Measurements from ENCODE around the gene ERICH2.

Gene ERICH2

DNA sequence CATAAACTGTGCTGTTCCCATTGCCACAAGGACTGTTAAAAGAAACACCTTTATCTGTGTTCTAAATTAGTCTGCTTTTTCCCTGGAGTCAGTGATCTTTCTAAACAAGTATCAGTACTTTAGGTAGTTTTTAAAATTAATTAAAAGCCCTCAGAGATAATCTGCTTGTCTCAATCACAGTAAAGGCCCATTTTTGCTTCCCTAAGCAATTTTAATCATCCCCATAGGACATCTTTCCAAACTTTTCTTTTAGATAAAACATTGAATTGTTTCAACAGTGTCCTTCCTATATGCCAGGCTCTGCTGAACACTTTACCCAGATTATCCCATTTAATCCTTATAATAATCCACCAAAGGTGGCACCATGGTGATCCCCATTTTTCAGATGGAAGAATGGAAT is 3.9 kb downstream of the ERICH2 start:
- Histone ChIP-seq H3K36me3 (ENCODE audit: control insufficient read depth, insufficient read depth, low read length) (no peaks in the 10 kb centered on the region), H2AK5ac (ENCODE audit: low read length) (no peak overlapping the region), H4K5ac (ENCODE audit: low read length) (no peak overlapping the region), H4K8ac (ENCODE audit: low read depth, low read length) (no peak overlapping the region), H2BK15ac (replicated peaks; ENCODE audit: low read depth) (no peak overlapping the region), H2BK5ac (ENCODE audit: low read length) (no peak overlapping the region), H3K79me2 (ENCODE audit: control insufficient read depth, insufficient read depth, low read length) (peaks cover 1% of the 10 kb centered on the region), H3K4me2 (ENCODE audit: low read length) (no peak overlapping the region), H3K18ac (ENCODE audit: low read length) (no peak overlapping the region), H3K79me1 (ENCODE audit: low read length) (no peaks in the 10 kb centered on the region), H2BK120ac (ENCODE audit: low read depth, low read length) (no peak overlapping the region), H3K27me3 (ENCODE audit: insufficient read depth, low read length, poor library complexity) (no peaks in the 10 kb centered on the region), H3K4me3 (ENCODE audit: low read length) (no peak overlapping the region), H3K4me1 (ENCODE audit: control insufficient read depth, low read depth, low read length) (peaks cover 2% of the 10 kb centered on the region), H3K27ac (ENCODE audit: low read depth, low read length) (no peak overlapping the region), H3K4ac (ENCODE audit: low read depth, low read length) (no peak overlapping the region), H3K56ac (ENCODE audit: low read length) (no peak overlapping the region), H3K9ac (ENCODE audit: low read length) (no peak overlapping the region), H3K23ac (ENCODE audit: low read length) (no peak overlapping the region)
- no peak for DNase-seq

DNA sequence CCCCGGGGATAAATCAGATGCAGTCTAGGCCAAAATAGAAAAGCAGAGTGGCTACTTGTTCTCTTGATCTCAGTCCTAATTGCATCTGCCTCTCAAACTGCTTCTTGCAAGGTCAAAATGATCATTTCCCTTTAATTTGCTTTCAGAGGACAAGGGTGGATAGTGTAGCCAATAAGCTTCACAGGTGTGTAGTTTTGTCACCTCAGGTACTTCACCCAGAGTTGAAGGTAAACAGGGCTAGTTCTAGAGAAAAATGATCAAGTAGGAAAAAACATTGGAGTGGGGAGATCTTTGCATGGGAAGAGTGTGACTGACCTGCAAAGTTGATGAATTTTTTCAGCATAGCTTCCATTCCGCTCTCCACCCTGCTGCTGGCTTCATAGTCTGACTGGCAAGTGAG is 8.7 kb downstream of the ERICH2 start:
- H3K23ac ChIP-seq (ENCODE audit: low read length) = no peak overlapping the region
- no peaks in the 10 kb centered on the region for H3K79me1 ChIP-seq (ENCODE audit: low read length)
- H3K36me3 ChIP-seq (ENCODE audit: control insufficient read depth, insufficient read depth, low read length) = no peaks in the 10 kb centered on the region
- WGBS (ENCODE audit: extremely low coverage, insufficient coverage, low lambda C conversion rate) = no CpG with 5 or more reads among the region's 2 CpGs
- no peaks in the 10 kb centered on the region for H3K4me1 ChIP-seq (ENCODE audit: control insufficient read depth, low read depth, low read length)
- no peaks in the 10 kb centered on the region for H3K79me2 ChIP-seq (ENCODE audit: control insufficient read depth, insufficient read depth, low read length)
- no peak for DNase-seq
- no peak overlapping the region for H3K27ac ChIP-seq (ENCODE audit: low read depth, low read length)
- H3K4me2 ChIP-seq (ENCODE audit: low read length) = no peak overlapping the region
- no peak overlapping the region for H3K9ac ChIP-seq (ENCODE audit: low read length)
- H3K56ac ChIP-seq (ENCODE audit: low read length) = no peak overlapping the region
- no peak overlapping the region for H4K5ac ChIP-seq (ENCODE audit: low read length)
- no peak overlapping the region for H3K4me3 ChIP-seq (ENCODE audit: low read length)
- no peak overlapping the region for H2BK5ac ChIP-seq (ENCODE audit: low read length)
- H3K4ac ChIP-seq (ENCODE audit: low read depth, low read length) = no peak overlapping the region
- H2BK120ac ChIP-seq (ENCODE audit: low read depth, low read length) = no peak overlapping the region
- no peak overlapping the region for H2AK5ac ChIP-seq (ENCODE audit: low read length)
- no peak overlapping the region for H3K18ac ChIP-seq (ENCODE audit: low read length)
- no peaks in the 10 kb centered on the region for H3K27me3 ChIP-seq (ENCODE audit: insufficient read depth, low read length, poor library complexity)
- no peak overlapping the region for H2BK15ac ChIP-seq (replicated peaks; ENCODE audit: low read depth)
- H4K8ac ChIP-seq (ENCODE audit: low read depth, low read length) = no peak overlapping the region

GRCh38 chr2:170779304-170779703 is 9.1 kb downstream of the ERICH2 start:
- H3K27ac ChIP-seq (ENCODE audit: low read depth, low read length) = no peak overlapping the region
- DNase-seq = no peak
- no peaks in the 10 kb centered on the region for H3K79me1 ChIP-seq (ENCODE audit: low read length)
- H2AK5ac ChIP-seq (ENCODE audit: low read length) = no peak overlapping the region
- H3K23ac ChIP-seq (ENCODE audit: low read length) = no peak overlapping the region
- H4K5ac ChIP-seq (ENCODE audit: low read length) = no peak overlapping the region
- H3K4me3 ChIP-seq (ENCODE audit: low read length) = no peak overlapping the region
- H3K4me1 ChIP-seq (ENCODE audit: control insufficient read depth, low read depth, low read length) = no peaks in the 10 kb centered on the region
- H4K8ac ChIP-seq (ENCODE audit: low read depth, low read length) = no peak overlapping the region
- H3K18ac ChIP-seq (ENCODE audit: low read length) = no peak overlapping the region
- no peak overlapping the region for H3K56ac ChIP-seq (ENCODE audit: low read length)
- no peaks in the 10 kb centered on the region for H3K27me3 ChIP-seq (ENCODE audit: insufficient read depth, low read length, poor library complexity)
- no peak overlapping the region for H3K4ac ChIP-seq (ENCODE audit: low read depth, low read length)
- no peak overlapping the region for H2BK5ac ChIP-seq (ENCODE audit: low read length)
- no peaks in the 10 kb centered on the region for H3K36me3 ChIP-seq (ENCODE audit: control insufficient read depth, insufficient read depth, low read length)
- H2BK15ac ChIP-seq (replicated peaks; ENCODE audit: low read depth) = no peak overlapping the region
- no CpG with 5 or more reads among the region's 1 CpG for WGBS (ENCODE audit: extremely low coverage, insufficient coverage, low lambda C conversion rate)
- H3K9ac ChIP-seq (ENCODE audit: low read length) = no peak overlapping the region
- H3K4me2 ChIP-seq (ENCODE audit: low read length) = no peak overlapping the region
- H3K79me2 ChIP-seq (ENCODE audit: control insufficient read depth, insufficient read depth, low read length) = no peaks in the 10 kb centered on the region
- H2BK120ac ChIP-seq (ENCODE audit: low read depth, low read length) = no peak overlapping the region

DNA sequence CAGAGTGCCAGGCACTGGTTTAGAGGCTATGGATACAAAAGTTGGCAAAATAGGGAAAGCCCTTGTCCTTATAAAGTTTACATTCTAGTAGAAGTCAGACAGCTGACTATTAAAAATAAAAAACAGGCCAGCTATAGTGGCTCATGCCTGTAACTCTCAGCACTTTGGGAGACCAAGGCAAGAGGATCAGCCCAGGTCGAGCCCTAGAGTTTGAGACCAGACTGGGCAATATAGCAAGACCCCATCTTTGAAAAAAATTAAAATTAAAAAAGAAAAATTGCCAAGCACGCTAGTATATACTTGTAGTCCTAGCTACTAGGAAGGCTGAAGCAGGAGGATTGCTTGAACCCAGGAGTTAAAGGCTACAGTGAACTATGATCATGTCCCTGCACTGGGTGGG is 12.5 kb downstream of the ERICH2 start:
- Histone ChIP-seq H2BK15ac (replicated peaks; ENCODE audit: low read depth) (no peak overlapping the region), H2BK5ac (ENCODE audit: low read length) (no peak overlapping the region), H3K79me1 (ENCODE audit: low read length) (no peaks in the 10 kb centered on the region), H3K79me2 (ENCODE audit: control insufficient read depth, insufficient read depth, low read length) (no peaks in the 10 kb centered on the region), H3K27me3 (ENCODE audit: insufficient read depth, low read length, poor library complexity) (no peaks in the 10 kb centered on the region), H3K36me3 (ENCODE audit: control insufficient read depth, insufficient read depth, low read length) (no peaks in the 10 kb centered on the region), H3K9ac (ENCODE audit: low read length) (no peak overlapping the region), H3K4me3 (ENCODE audit: low read length) (no peak overlapping the region), H2AK5ac (ENCODE audit: low read length) (no peak overlapping the region), H3K18ac (ENCODE audit: low read length) (no peak overlapping the region), H3K4ac (ENCODE audit: low read depth, low read length) (no peak overlapping the region), H3K4me1 (ENCODE audit: control insufficient read depth, low read depth, low read length) (no peaks in the 10 kb centered on the region), H3K27ac (ENCODE audit: low read depth, low read length) (no peak overlapping the region), H4K5ac (ENCODE audit: low read length) (no peak overlapping the region), H3K4me2 (ENCODE audit: low read length) (no peak overlapping the region), H3K23ac (ENCODE audit: low read length) (no peak overlapping the region), H2BK120ac (ENCODE audit: low read depth, low read length) (no peak overlapping the region), H3K56ac (ENCODE audit: low read length) (no peak overlapping the region), H4K8ac (ENCODE audit: low read depth, low read length) (no peak overlapping the region)
- no peak for DNase-seq
- WGBS (ENCODE audit: extremely low coverage, insufficient coverage, low lambda C conversion rate) = no CpG with 5 or more reads among the region's 2 CpGs

- no peak overlapping the region for H4K5ac ChIP-seq (ENCODE audit: low read length)
- H2BK15ac ChIP-seq (replicated peaks; ENCODE audit: low read depth) = no peak overlapping the region
- H3K4me3 ChIP-seq (ENCODE audit: low read length) = no peak overlapping the region
- no peak overlapping the region for H3K4ac ChIP-seq (ENCODE audit: low read depth, low read length)
- WGBS (ENCODE audit: extremely low coverage, insufficient coverage, low lambda C conversion rate) = no CpG with 5 or more reads among the region's 1 CpG
- H3K79me1 ChIP-seq (ENCODE audit: low read length) = no peaks in the 10 kb centered on the region
- no peak overlapping the region for H2BK5ac ChIP-seq (ENCODE audit: low read length)
- H3K36me3 ChIP-seq (ENCODE audit: control insufficient read depth, insufficient read depth, low read length) = no peaks in the 10 kb centered on the region
- H3K79me2 ChIP-seq (ENCODE audit: control insufficient read depth, insufficient read depth, low read length) = no peaks in the 10 kb centered on the region
- H3K18ac ChIP-seq (ENCODE audit: low read length) = no peak overlapping the region
- no peak overlapping the region for H3K23ac ChIP-seq (ENCODE audit: low read length)
- no peaks in the 10 kb centered on the region for H3K27me3 ChIP-seq (ENCODE audit: insufficient read depth, low read length, poor library complexity)
- no peak for DNase-seq
- H3K56ac ChIP-seq (ENCODE audit: low read length) = no peak overlapping the region
- H3K27ac ChIP-seq (ENCODE audit: low read depth, low read length) = no peak overlapping the region
- H3K4me2 ChIP-seq (ENCODE audit: low read length) = no peak overlapping the region
- H4K8ac ChIP-seq (ENCODE audit: low read depth, low read length) = no peak overlapping the region
- H2BK120ac ChIP-seq (ENCODE audit: low read depth, low read length) = no peak overlapping the region
- no peaks in the 10 kb centered on the region for H3K4me1 ChIP-seq (ENCODE audit: control insufficient read depth, low read depth, low read length)
- no peak overlapping the region for H2AK5ac ChIP-seq (ENCODE audit: low read length)
- H3K9ac ChIP-seq (ENCODE audit: low read length) = no peak overlapping the region
Measured at GRCh38 chr2:170783549-170783948, 13.4 kb downstream of the ERICH2 start.

DNA sequence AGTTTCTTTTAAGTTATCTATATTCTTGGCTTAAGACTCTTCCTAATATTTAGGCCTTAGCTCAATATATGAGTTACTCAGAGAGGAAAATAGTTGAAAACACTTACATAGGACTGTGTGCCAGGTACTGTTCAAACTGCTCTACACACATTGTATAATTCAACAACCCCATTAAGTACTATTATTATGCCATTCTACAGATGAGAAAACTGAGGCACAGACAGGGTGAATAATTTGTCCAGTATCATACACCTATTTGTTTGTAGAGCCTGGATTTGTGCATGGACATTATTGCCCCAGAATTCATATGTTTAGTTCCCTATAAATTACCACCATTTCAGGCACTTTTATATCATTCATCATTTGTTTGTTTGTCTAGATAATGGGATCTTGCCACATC is 28.8 kb downstream of the ERICH2 start:
- Histone ChIP-seq H3K4me1 (ENCODE audit: control insufficient read depth, low read depth, low read length) (no peaks in the 10 kb centered on the region), H3K4ac (ENCODE audit: low read depth, low read length) (no peak overlapping the region), H3K18ac (ENCODE audit: low read length) (no peak overlapping the region), H2BK15ac (replicated peaks; ENCODE audit: low read depth) (no peak overlapping the region), H2BK120ac (ENCODE audit: low read depth, low read length) (no peak overlapping the region), H4K8ac (ENCODE audit: low read depth, low read length) (no peak overlapping the region), H2AK5ac (ENCODE audit: low read length) (no peak overlapping the region), H3K9ac (ENCODE audit: low read length) (no peak overlapping the region), H3K79me1 (ENCODE audit: low read length) (no peaks in the 10 kb centered on the region), H3K4me2 (ENCODE audit: low read length) (no peak overlapping the region), H3K79me2 (ENCODE audit: control insufficient read depth, insufficient read depth, low read length) (no peaks in the 10 kb centered on the region), H3K23ac (ENCODE audit: low read length) (no peak overlapping the region), H3K27me3 (ENCODE audit: insufficient read depth, low read length, poor library complexity) (no peaks in the 10 kb centered on the region), H3K4me3 (ENCODE audit: low read length) (no peak overlapping the region), H3K36me3 (ENCODE audit: control insufficient read depth, insufficient read depth, low read length) (no peaks in the 10 kb centered on the region), H4K5ac (ENCODE audit: low read length) (no peak overlapping the region), H3K56ac (ENCODE audit: low read length) (no peak overlapping the region), H2BK5ac (ENCODE audit: low read length) (no peak overlapping the region), H3K27ac (ENCODE audit: low read depth, low read length) (no peak overlapping the region)
- DNase-seq = no peak
